Gastrocnemius medialis (tissue), 4 donors: ENCODE data around the gene TWF1.

Experiments
- POLR2A ChIP-seq, 2 donors: fragments of 450-650 bp; IDR thresholded peaks; one replicate each; pipeline ENCODE4 v1.6.1; 2017; ENCODE audit warnings: antibody characterized with exemption in 2 of 2, mild to moderate bottlenecking in 2 of 2, moderate library complexity in 2 of 2
- TF ChIP-seq, protein P1 (sequence below), 5 experiments: fragments of 450-650 bp in 3 of 5; fragments of 200-600 bp in 2 of 5; sonication (generic) in 2 of 5; IDR thresholded peaks in 4 of 5; conservative IDR thresholded peaks in 1 of 5; 1 replicate in 4 of 5; 2 replicates in 1 of 5; pipeline ENCODE4 v1.5.1; 2016 to 2019; ENCODE audit warnings: antibody characterized with exemption in 5 of 5, mild to moderate bottlenecking in 3 of 5, moderate library complexity in 3 of 5

DNA sequence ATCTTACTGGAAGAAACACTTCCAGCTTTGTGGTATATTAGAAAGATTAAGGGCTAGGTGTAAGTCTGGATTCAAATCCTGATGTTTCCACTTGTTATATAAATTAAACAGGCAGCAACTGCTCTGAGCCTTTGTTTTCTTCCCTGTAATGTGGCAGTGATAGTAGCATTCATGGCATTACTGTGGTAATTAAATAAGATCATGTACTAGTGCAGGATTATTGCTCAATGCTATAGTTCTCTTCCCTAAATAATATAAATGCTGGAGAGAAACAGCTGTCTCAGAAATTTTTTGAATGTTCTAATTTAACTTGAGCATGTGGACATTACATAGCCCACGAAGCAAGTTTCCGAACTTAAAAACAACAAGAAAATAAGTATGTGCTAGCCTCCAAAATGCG lies 35.1 kb upstream of the TWF1 start:
- TF ChIP-seq, protein P1, sequence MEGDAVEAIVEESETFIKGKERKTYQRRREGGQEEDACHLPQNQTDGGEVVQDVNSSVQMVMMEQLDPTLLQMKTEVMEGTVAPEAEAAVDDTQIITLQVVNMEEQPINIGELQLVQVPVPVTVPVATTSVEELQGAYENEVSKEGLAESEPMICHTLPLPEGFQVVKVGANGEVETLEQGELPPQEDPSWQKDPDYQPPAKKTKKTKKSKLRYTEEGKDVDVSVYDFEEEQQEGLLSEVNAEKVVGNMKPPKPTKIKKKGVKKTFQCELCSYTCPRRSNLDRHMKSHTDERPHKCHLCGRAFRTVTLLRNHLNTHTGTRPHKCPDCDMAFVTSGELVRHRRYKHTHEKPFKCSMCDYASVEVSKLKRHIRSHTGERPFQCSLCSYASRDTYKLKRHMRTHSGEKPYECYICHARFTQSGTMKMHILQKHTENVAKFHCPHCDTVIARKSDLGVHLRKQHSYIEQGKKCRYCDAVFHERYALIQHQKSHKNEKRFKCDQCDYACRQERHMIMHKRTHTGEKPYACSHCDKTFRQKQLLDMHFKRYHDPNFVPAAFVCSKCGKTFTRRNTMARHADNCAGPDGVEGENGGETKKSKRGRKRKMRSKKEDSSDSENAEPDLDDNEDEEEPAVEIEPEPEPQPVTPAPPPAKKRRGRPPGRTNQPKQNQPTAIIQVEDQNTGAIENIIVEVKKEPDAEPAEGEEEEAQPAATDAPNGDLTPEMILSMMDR (IDR thresholded peaks at IDR 0.05 in 4 of 5, conservative IDR thresholded peaks at IDR 0.05 in 1 of 5), result no peak
- no peak for TF ChIP-seq POLR2A (IDR thresholded peaks at IDR 0.05)
